SK-N-SH (cell line): Measurements from ENCODE around the gene PLXNA4. TPM values are rescaled to one million over a fixed set of nuclear protein-coding genes. Genes with fewer than 3 reads are reported as not detected.

Source experiments
- CTCF ChIA-PET: fragments of 300-600, 350-600 bp; formaldehyde crosslinking; extraction: SDS; loops from one replicate; lab custom pipeline; 2021; lab: Yijun Ruan, JAX
- POLR2A ChIA-PET: fragments of 350-600 bp; sonication (Branson Sonifier 250); formaldehyde crosslinking; extraction: SDS; loops from one replicate; lab custom pipeline; 2020; ENCODE audit warnings: antibody characterized with exemption, inconsistent platforms; lab: Yijun Ruan, JAX
- DNase-seq: peaks from one replicate; pipeline ENCODE4 v3.0.0; 2012
- H2AFZ ChIP-seq: fragments of 200-600 bp; sonication (generic); 2 replicates; pipeline ENCODE4 v1.8.1; 2016; ENCODE audit warnings: antibody characterized with exemption, mild to moderate bottlenecking, low read depth
- H3F3A ChIP-seq: fragments of 200-600 bp; sonication (generic); replicated peaks from 2 replicates; pipeline ENCODE3; 2016; ENCODE audit warnings: antibody characterized with exemption, mild to moderate bottlenecking; ENCODE audit not compliant: insufficient read depth
- H3K27ac ChIP-seq, 2 experiments: fragments of 200-500 bp in 1 of 2; fragments of 200-600 bp in 1 of 2; sonication (Bioruptor generic) in 1 of 2; sonication (generic), shearing (Covaris generic) in 1 of 2; 2 replicates each; pipeline versions ENCODE4 v1.5.1 to v1.6.1; 2014 to 2016; ENCODE audit warnings: low read depth in 2 of 2, inconsistent platforms in 1 of 2, low read length in 1 of 2, mild to moderate bottlenecking in 1 of 2, mixed read lengths in 1 of 2
- H3K27me3 ChIP-seq: fragments of 200-600 bp; sonication (generic), shearing (Covaris generic); 2 replicates; pipeline ENCODE4 v1.6.1; 2016; ENCODE audit warnings: mixed run types; ENCODE audit not compliant: insufficient read depth
- H3K36me3 ChIP-seq, 2 experiments: fragments of 200-500 bp in 1 of 2; fragments of 200-600 bp in 1 of 2; sonication (Bioruptor generic) in 1 of 2; sonication (generic) in 1 of 2; replicated peaks in 1 of 2; 2 replicates each; pipeline versions ENCODE3 to v1.5.1; 2014 to 2016; ENCODE audit warnings: low read length in 1 of 2, mild to moderate bottlenecking in 1 of 2; ENCODE audit not compliant: insufficient read depth in 2 of 2, control insufficient read depth in 1 of 2
- H3K4me1 ChIP-seq, 2 experiments: fragments of 200-500 bp in 1 of 2; fragments of 200-600 bp in 1 of 2; sonication (Bioruptor generic) in 1 of 2; sonication (generic), shearing (Covaris generic) in 1 of 2; 2 replicates each; pipeline versions ENCODE4 v1.5.1 to v1.6.1; 2014 to 2016; ENCODE audit warnings: low read depth in 1 of 2, low read length in 1 of 2, mixed run types in 1 of 2; ENCODE audit not compliant: insufficient read depth in 2 of 2, control insufficient read depth in 1 of 2
- H3K4me2 ChIP-seq: fragments of 200-600 bp; sonication (generic), shearing (Covaris generic); 2 replicates; pipeline ENCODE4 v1.6.1; 2017; ENCODE audit warnings: mixed run types
- H3K4me3 ChIP-seq, 2 experiments: fragments of 200-500 bp in 1 of 2; fragments of 200-600 bp in 1 of 2; sonication (Bioruptor generic) in 1 of 2; sonication (generic), shearing (Covaris generic) in 1 of 2; 2 replicates each; pipeline versions ENCODE4 v1.5.1 to v1.8.1; 2014 to 2016; ENCODE audit warnings: low read depth in 2 of 2, inconsistent platforms in 1 of 2, low read length in 1 of 2, mild to moderate bottlenecking in 1 of 2, mixed read lengths in 1 of 2, moderate library complexity in 1 of 2
- H3K79me2 ChIP-seq: fragments of 200-600 bp; sonication (generic); 2 replicates; pipeline ENCODE4 v1.8.1; 2017; ENCODE audit warnings: mild to moderate bottlenecking; ENCODE audit not compliant: insufficient read depth
- H3K9ac ChIP-seq: fragments of 200-600 bp; sonication (generic); 2 replicates; pipeline ENCODE4 v1.6.1; 2017; ENCODE audit warnings: mixed run types
- H3K9me2 ChIP-seq: fragments of 200-600 bp; sonication (generic); 2 replicates; pipeline ENCODE4 v1.6.1; 2017; ENCODE audit warnings: mixed run types
- H3K9me3 ChIP-seq: fragments of 200-600 bp; sonication (generic); 2 replicates; pipeline ENCODE4 v1.6.1; 2017; ENCODE audit warnings: mixed run types, mild to moderate bottlenecking, moderate library complexity
- H4K20me1 ChIP-seq: fragments of 200-600 bp; sonication (generic); 2 replicates; pipeline ENCODE4 v1.6.1; 2017; ENCODE audit warnings: mild to moderate bottlenecking, mixed run types; ENCODE audit not compliant: insufficient read depth
- CHD2 ChIP-seq: fragments of 150-350 bp; IDR thresholded peaks from 2 replicates; pipeline ENCODE4 v1.6.1; 2018; ENCODE audit warnings: low read length; ENCODE audit not compliant: partially characterized antibody
- ELF1 ChIP-seq: IDR thresholded peaks from 2 replicates; pipeline ENCODE4 v1.4.0; 2012
- EZH2phosphoT487 ChIP-seq: fragments of 200-600 bp; sonication (generic); IDR thresholded peaks from 2 replicates; pipeline ENCODE4 v1.6.1; 2017; ENCODE audit warnings: low read depth, mixed run types, mild to moderate bottlenecking, antibody characterized with exemption, moderate library complexity, borderline replicate concordance
- GABPA ChIP-seq: IDR thresholded peaks from 2 replicates; pipeline ENCODE4 v1.4.0; 2012; ENCODE audit warnings: low read depth, mild to moderate bottlenecking
- JUND ChIP-seq: IDR thresholded peaks from 2 replicates; pipeline ENCODE4 v1.4.0; 2012
- MAX ChIP-seq: IDR thresholded peaks from 2 replicates; pipeline ENCODE4 v1.4.0; 2012; ENCODE audit warnings: low read depth
- MEF2A ChIP-seq: IDR thresholded peaks from 2 replicates; pipeline ENCODE4 v1.4.0; 2012; ENCODE audit warnings: low read depth, borderline replicate concordance
- MXI1 ChIP-seq: IDR thresholded peaks from 2 replicates; pipeline ENCODE4 v1.6.1; 2012; ENCODE audit warnings: mild to moderate bottlenecking, low read depth, low read length, improper control_type of control experiment
- NFIC ChIP-seq: IDR thresholded peaks from 2 replicates; pipeline ENCODE4 v1.4.0; 2012; ENCODE audit warnings: borderline replicate concordance
- NRF1 ChIP-seq: IDR thresholded peaks from 2 replicates; pipeline ENCODE4 v1.6.1; 2012; ENCODE audit warnings: low read depth, mild to moderate bottlenecking, low read length
- PBX3 ChIP-seq: IDR thresholded peaks from 2 replicates; pipeline ENCODE4; 2012
- RCOR1 ChIP-seq: fragments of 150-350 bp; IDR thresholded peaks from 2 replicates; pipeline ENCODE4 v1.6.1; 2017; ENCODE audit warnings: antibody characterized with exemption, low read length
- REST ChIP-seq: IDR thresholded peaks from 2 replicates; pipeline ENCODE4 v1.6.1; 2012; ENCODE audit warnings: mild to moderate bottlenecking, low read depth, low read length, moderate library complexity
- RFX5 ChIP-seq: IDR thresholded peaks from 2 replicates; pipeline ENCODE4 v1.6.1; 2012; ENCODE audit warnings: mild to moderate bottlenecking, improper control_type of control experiment, low read length
- RXRA ChIP-seq: IDR thresholded peaks from 2 replicates; pipeline ENCODE4 v1.4.0; 2012; ENCODE audit warnings: low read depth, mild to moderate bottlenecking, borderline replicate concordance
- SIN3A ChIP-seq: IDR thresholded peaks from 2 replicates; pipeline ENCODE4 v1.6.1; 2012; ENCODE audit warnings: low read depth, mild to moderate bottlenecking, low read length, moderate library complexity, borderline replicate concordance
- SMC3 ChIP-seq: IDR thresholded peaks from 2 replicates; pipeline ENCODE4 v1.6.1; 2012; ENCODE audit warnings: low read depth, low read length, improper control_type of control experiment
- USF1 ChIP-seq: IDR thresholded peaks from 2 replicates; pipeline ENCODE4 v1.4.0; 2012; ENCODE audit warnings: low read depth, borderline replicate concordance
- USF2 ChIP-seq: fragments of 150-350 bp; IDR thresholded peaks from 2 replicates; pipeline ENCODE4 v1.6.1; 2017; ENCODE audit warnings: antibody characterized with exemption, low read length, low read depth, borderline replicate concordance
- ZBTB33 ChIP-seq: IDR thresholded peaks from 2 replicates; pipeline ENCODE4 v1.4.0; 2012; ENCODE audit warnings: low read depth, borderline replicate concordance
- WGBS: methylation state at CpG from one replicate; pipeline ENCODE4 v1.1.6; 2017; ENCODE audit warnings: low lambda C conversion rate; 5-methylcytosine and 5-hydroxymethylcytosine counted together
- polyA plus RNA-seq, 3 experiments: library from polyadenylated mRNA; depleted of rRNA; stranded (reverse); fragments of >200 nt; gene quantifications; 2 replicates each; pipeline ENCODE4 v1.2.3, GENCODE V29; 2012

Gene PLXNA4
- polyA plus RNA-seq, 1 of the 3 experiments (the other 2 are of a cell fraction) = 2.4 TPM

GRCh38 chr7:132177708-132178401 lies 398.4 kb downstream of the PLXNA4 start:
- H3K4me1 ChIP-seq = no peaks in the 10 kb centered on the region; a peak in 1 of 4 replicates
- H3K4me2 ChIP-seq = no peak overlapping the region
- CTCF ChIA-PET = interaction anchor here (1.1 to 1.5 kb wide), 4 partner anchors 10 to 319 kb away, joined by 3 to 5 read pairs (median 5); no protein-coding TSS in a partner anchor
- TF ChIP-seq EZH2phosphoT487 (no peak), USF1 (no peak), ELF1 (no peak), USF2 (no peak), JUND (no peak), MEF2A (no peak), GABPA (no peak), SIN3A (no peak), NFIC (no peak), RCOR1 (no peak), MXI1 (no peak), RFX5 (no peak), RXRA (no peak)
- H3K9me3 ChIP-seq = no peaks in the 10 kb centered on the region
- POLR2A ChIA-PET = no interaction called here
- H3K36me3 ChIP-seq = peaks cover 2 to 32% of the 10 kb centered on the region in 2 experiments
- no peaks in the 10 kb centered on the region for H3K27me3 ChIP-seq
- no peaks in the 10 kb centered on the region for H3K9me2 ChIP-seq
- H3K9ac ChIP-seq = no peak overlapping the region
- H2AFZ ChIP-seq = no peak overlapping the region
- no peaks in the 10 kb centered on the region for H4K20me1 ChIP-seq
- H3K4me3 ChIP-seq = no peak overlapping the region
- H3K27ac ChIP-seq = no peak overlapping the region
- no peaks in the 10 kb centered on the region for H3K79me2 ChIP-seq
- WGBS = 84% methylated on average over 10 of the region's 10 CpGs
- peaks cover 5% of the 10 kb centered on the region for H3F3A ChIP-seq
- DNase-seq = no peak

GRCh38 chr7:132176719-132177118 lies 399.6 kb downstream of the PLXNA4 start:
- H3K79me2 ChIP-seq = no peaks in the 10 kb centered on the region
- H3K4me1 ChIP-seq = no peaks in the 10 kb centered on the region; a peak in 1 of 4 replicates
- ChIA-PET CTCF (no interaction called here), POLR2A (no interaction called here)
- DNase-seq = no peak
- no peak overlapping the region for H3K4me3 ChIP-seq
- WGBS = 73% methylated on average over 8 of the region's 8 CpGs
- H3K27ac ChIP-seq = no peak overlapping the region
- H3F3A ChIP-seq = peaks cover 5% of the 10 kb centered on the region
- H2AFZ ChIP-seq = no peak overlapping the region
- H3K9me2 ChIP-seq = no peaks in the 10 kb centered on the region
- H3K9me3 ChIP-seq = no peaks in the 10 kb centered on the region
- H3K9ac ChIP-seq = no peak overlapping the region
- H4K20me1 ChIP-seq = no peaks in the 10 kb centered on the region
- H3K27me3 ChIP-seq = no peaks in the 10 kb centered on the region
- H3K4me2 ChIP-seq = no peak overlapping the region
- peaks cover 2 to 34% of the 10 kb centered on the region in 2 experiments for H3K36me3 ChIP-seq
- TF ChIP-seq NRF1 (no peak), ZBTB33 (no peak), CHD2 (no peak), SMC3 (no peak), PBX3 (no peak), MAX (no peak), REST (no peak)
